IPS-NIHi7 (cell line): ENCODE results near the gene PRLR.
"Not testable (repeated sequence)": the region's sequence is repeated elsewhere in the genome, so short reads cannot be mapped to it uniquely, and the experiment has no call there.

Experiments
- DNase-seq: peaks from one replicate; pipeline ENCODE4 v3.0.0; 2012; ENCODE audit warnings: mixed read lengths; ENCODE audit errors: extremely low spot score

PRLR gene

GRCh38 chr5:35195472-35195852 is 34.8 kb downstream of the PRLR start:
- DNase-seq, result no peak

- DNase-seq, result no peak
Measured at GRCh38 chr5:35194635-35195471, 35.4 kb downstream of the PRLR start.

GRCh38 chr5:35192506-35192905 is 37.8 kb downstream of the PRLR start:
- no peak for DNase-seq

GRCh38 chr5:35189801-35190200 is 40.5 kb downstream of the PRLR start:
- DNase-seq, result not testable (repeated sequence)

GRCh38 chr5:35188031-35188457 is 42.2 kb downstream of the PRLR start:
- DNase-seq, result peak; percentile 14

- DNase-seq, result not testable (repeated sequence)
Measured at GRCh38 chr5:35187621-35188020, 42.7 kb downstream of the PRLR start.

- no peak for DNase-seq
Measured at GRCh38 chr5:35186749-35187148, 43.5 kb downstream of the PRLR start.

- no peak for DNase-seq
Measured at GRCh38 chr5:35185518-35185917, 44.8 kb downstream of the PRLR start.

- no peak for DNase-seq
Measured at GRCh38 chr5:35183556-35183955, 46.7 kb downstream of the PRLR start.

GRCh38 chr5:35182910-35183535 is 47.3 kb downstream of the PRLR start:
- peak; percentile 71 for DNase-seq

- DNase-seq, result no peak
Measured at GRCh38 chr5:35182486-35182885, 47.8 kb downstream of the PRLR start.

- DNase-seq, result no peak
Measured at GRCh38 chr5:35180046-35180445, 50.2 kb downstream of the PRLR start.

GRCh38 chr5:35177783-35178182 is 52.5 kb downstream of the PRLR start:
- no peak for DNase-seq

GRCh38 chr5:35172533-35172932 is 57.8 kb downstream of the PRLR start:
- no peak for DNase-seq

- no peak for DNase-seq
Measured at GRCh38 chr5:35171991-35172390, 58.3 kb downstream of the PRLR start.

- no peak for DNase-seq
Measured at GRCh38 chr5:35171078-35171477, 59.2 kb downstream of the PRLR start.

- DNase-seq, result no peak
Measured at GRCh38 chr5:35166043-35166442, 64.2 kb downstream of the PRLR start.

- no peak for DNase-seq
Measured at GRCh38 chr5:35164860-35165542, 65.3 kb downstream of the PRLR start.

- no peak for DNase-seq
Measured at GRCh38 chr5:35163710-35164033, 66.6 kb downstream of the PRLR start.

- DNase-seq, result no peak
Measured at GRCh38 chr5:35162848-35163709, 67.2 kb downstream of the PRLR start.

- no peak for DNase-seq
Measured at GRCh38 chr5:35161652-35162273, 68.5 kb downstream of the PRLR start.
